ENCODE measurements around the gene LCE1F. TPM values are rescaled to one million over a fixed set of nuclear protein-coding genes. Genes with fewer than 3 reads are reported as not detected.

Gene LCE1F
- total and polyA plus RNA-seq, 2 donors from 2014 or later, result not detected

GRCh38 chr1:152796421-152796820 is 21.5 kb downstream of the LCE1F start, which contains the start of gene LCE1D:
Gene LCE1D (plus strand): TSS chr1:152796721. CDS start chr1:152797795, 1,074 bp downstream.
- Histone ChIP-seq H3K36me3 (ENCODE audit: control insufficient read depth in 2 of 3, insufficient read depth in 3 of 3, low read length in 3 of 3) (no peaks in the 10 kb centered on the region), H3K9me3 (ENCODE audit: control insufficient read depth in 2 of 3, insufficient read depth in 1 of 3, low read length in 3 of 3) (no peaks in the 10 kb centered on the region), H3K27ac (ENCODE audit: low read depth in 2 of 2, low read length in 2 of 2) (no peak within 1 kb of the TSS), H3K27me3 (ENCODE audit: control insufficient read depth, insufficient read depth, low read length) (no peaks in the 10 kb centered on the region), H3K9ac (ENCODE audit: low read length in 3 of 3) (no peak within 1 kb of the TSS), H3K4me1 (ENCODE audit: control insufficient read depth in 2 of 3, insufficient read depth in 2 of 3, low read depth in 1 of 3, low read length in 3 of 3) (peaks cover 0 to 2% (median 0%) of the 10 kb centered on the region in 3 donors), H3K4me3 (ENCODE audit: low read length in 3 of 3) (no peak within 1 kb of the TSS)
- no peak for DNase-seq
- no peak for FAIRE-seq
- TF ChIP-seq CTCF (IDR thresholded peaks at IDR 0.05; ENCODE audit: borderline replicate concordance, extremely low read depth, insufficient read depth), result no peak
- intact Hi-C loops (cut with DNase I), result no loop called here

- Histone ChIP-seq H3K36me3 (ENCODE audit: control insufficient read depth in 2 of 3, insufficient read depth in 3 of 3, low read length in 3 of 3) (no peaks in the 10 kb centered on the region), H3K4me1 (ENCODE audit: control insufficient read depth in 2 of 3, insufficient read depth in 2 of 3, low read depth in 1 of 3, low read length in 3 of 3) (peaks cover 0 to 5% (median 0%) of the 10 kb centered on the region in 3 donors), H3K9ac (ENCODE audit: low read length in 3 of 3) (no peak overlapping the region), H3K4me3 (ENCODE audit: low read length in 3 of 3) (no peak overlapping the region), H3K27ac (ENCODE audit: low read depth in 2 of 2, low read length in 2 of 2) (no peak overlapping the region), H3K9me3 (ENCODE audit: control insufficient read depth in 2 of 3, insufficient read depth in 1 of 3, low read length in 3 of 3) (no peaks in the 10 kb centered on the region), H3K27me3 (ENCODE audit: control insufficient read depth, insufficient read depth, low read length) (no peaks in the 10 kb centered on the region)
- DNase-seq, result no peak
- intact Hi-C loops (cut with DNase I), result no loop called here
- no peak for TF ChIP-seq CTCF (IDR thresholded peaks at IDR 0.05; ENCODE audit: borderline replicate concordance, extremely low read depth, insufficient read depth)
- no peak for FAIRE-seq
Measured at GRCh38 chr1:152801333-152801732, 26.4 kb downstream of the LCE1F start.

GRCh38 chr1:152806576-152806975 is 31.6 kb downstream of the LCE1F start, which contains the start of gene LCE1C:
Gene LCE1C (minus strand): TSS chr1:152806651. CDS start chr1:152805478, 1,173 bp downstream.
- FAIRE-seq (no peak), DNase-seq (no peak)
- Histone ChIP-seq H3K27me3 (ENCODE audit: control insufficient read depth, insufficient read depth, low read length) (no peaks in the 10 kb centered on the region), H3K36me3 (ENCODE audit: control insufficient read depth in 2 of 3, insufficient read depth in 3 of 3, low read length in 3 of 3) (no peaks in the 10 kb centered on the region), H3K4me1 (ENCODE audit: control insufficient read depth in 2 of 3, insufficient read depth in 2 of 3, low read depth in 1 of 3, low read length in 3 of 3) (peaks cover 0 to 1% (median 0%) of the 10 kb centered on the region in 3 donors), H3K27ac (ENCODE audit: low read depth in 2 of 2, low read length in 2 of 2) (no peak within 1 kb of the TSS), H3K9me3 (ENCODE audit: control insufficient read depth in 2 of 3, insufficient read depth in 1 of 3, low read length in 3 of 3) (no peaks in the 10 kb centered on the region), H3K9ac (ENCODE audit: low read length in 3 of 3) (no peak within 1 kb of the TSS), H3K4me3 (ENCODE audit: low read length in 3 of 3) (no peak within 1 kb of the TSS)
- no peak for TF ChIP-seq CTCF (IDR thresholded peaks at IDR 0.05; ENCODE audit: borderline replicate concordance, extremely low read depth, insufficient read depth)
- intact Hi-C loops (cut with DNase I), result no loop called here

DNA sequence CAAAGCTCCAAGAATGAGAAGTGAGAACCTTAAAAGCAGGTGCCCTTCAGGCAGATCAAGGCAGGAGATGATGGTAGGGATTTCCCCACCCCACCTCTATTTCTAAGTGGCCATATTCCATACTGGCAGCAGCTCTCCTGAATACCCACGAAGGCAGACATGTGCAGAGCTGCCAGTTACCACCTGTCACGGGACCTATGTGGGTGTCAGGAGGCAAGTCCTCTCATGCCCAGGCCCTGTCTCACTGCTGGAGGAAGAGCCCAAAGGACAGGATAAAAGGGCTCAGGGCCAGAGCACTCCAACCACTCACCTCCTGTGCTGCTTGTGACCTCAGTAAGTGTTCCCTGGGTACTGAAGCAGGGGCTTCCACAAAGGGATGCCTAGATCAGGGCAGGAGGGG is 36.1 kb downstream of the LCE1F start:
- DNase-seq (no peak), FAIRE-seq (no peak)
- no peaks in the 10 kb centered on the region for H3K36me3 ChIP-seq (ENCODE audit: control insufficient read depth in 2 of 3, insufficient read depth in 3 of 3, low read length in 3 of 3)
- no peaks in the 10 kb centered on the region for H3K9me3 ChIP-seq (ENCODE audit: control insufficient read depth in 2 of 3, insufficient read depth in 1 of 3, low read length in 3 of 3)
- no peak overlapping the region for H3K27ac ChIP-seq (ENCODE audit: low read depth in 2 of 2, low read length in 2 of 2)
- H3K9ac ChIP-seq (ENCODE audit: low read length in 3 of 3), result no peak overlapping the region
- no peaks in the 10 kb centered on the region for H3K27me3 ChIP-seq (ENCODE audit: control insufficient read depth, insufficient read depth, low read length)
- H3K4me3 ChIP-seq (ENCODE audit: low read length in 3 of 3), result no peak overlapping the region
- H3K4me1 ChIP-seq (ENCODE audit: control insufficient read depth in 2 of 3, insufficient read depth in 2 of 3, low read depth in 1 of 3, low read length in 3 of 3), result no peaks in the 10 kb centered on the region
- no peak for TF ChIP-seq CTCF (IDR thresholded peaks at IDR 0.05; ENCODE audit: borderline replicate concordance, extremely low read depth, insufficient read depth)
- intact Hi-C loops (cut with DNase I), result no loop called here

Data from kidney (tissue), 14 donors.